Measurements from ENCODE around the gene MEFV. TPM values are rescaled to one million over a fixed set of nuclear protein-coding genes. Genes with fewer than 3 reads are reported as not detected.
A peak's percentile ranks its signal among the peaks of the same experiment; 100 is the strongest.

The MEFV gene
- total and polyA plus RNA-seq, 2 of the 13 experiments (the other 11 are each of a cell fraction or from before 2014, with no cell fraction given) = 0.22 TPM; not detected in 1

DNA sequence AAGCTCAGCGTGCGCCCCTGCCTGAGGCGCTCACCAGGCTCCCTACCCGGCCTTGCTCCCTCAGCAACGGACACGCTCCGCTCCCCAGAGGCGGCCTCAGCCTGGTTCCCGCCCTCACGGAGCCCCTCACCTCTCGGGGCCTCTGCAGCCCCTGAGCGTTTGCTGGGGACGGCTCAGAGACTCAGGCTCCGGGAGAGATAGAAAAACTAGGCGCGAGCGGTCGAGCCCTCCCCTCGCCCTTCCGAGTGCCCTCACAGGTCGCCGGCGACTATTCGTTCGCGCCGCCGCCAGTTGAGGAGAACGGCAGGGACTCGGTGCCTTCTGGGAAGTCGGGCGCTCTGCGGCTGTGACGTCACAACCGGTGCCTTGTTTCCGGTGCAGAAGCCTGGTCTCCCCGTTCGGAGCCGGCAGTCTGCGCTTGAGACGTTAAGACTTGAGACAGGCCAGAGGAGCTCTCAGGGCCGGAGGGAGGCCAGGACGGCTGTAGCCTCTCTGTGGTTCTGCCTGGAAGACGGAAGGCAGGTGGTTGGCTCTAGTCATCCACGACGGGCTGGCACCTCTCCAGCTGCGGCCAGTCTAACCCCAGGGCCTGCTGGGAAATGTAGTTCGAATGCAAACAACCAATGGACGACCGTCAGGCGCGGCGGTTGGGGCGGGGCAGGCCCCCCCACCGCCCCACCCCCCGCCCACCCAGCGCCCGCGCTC is 21.4 kb downstream of the MEFV start, which contains the start of gene ZNF200 (continued):
- TF ChIP-seq, protein P1, sequence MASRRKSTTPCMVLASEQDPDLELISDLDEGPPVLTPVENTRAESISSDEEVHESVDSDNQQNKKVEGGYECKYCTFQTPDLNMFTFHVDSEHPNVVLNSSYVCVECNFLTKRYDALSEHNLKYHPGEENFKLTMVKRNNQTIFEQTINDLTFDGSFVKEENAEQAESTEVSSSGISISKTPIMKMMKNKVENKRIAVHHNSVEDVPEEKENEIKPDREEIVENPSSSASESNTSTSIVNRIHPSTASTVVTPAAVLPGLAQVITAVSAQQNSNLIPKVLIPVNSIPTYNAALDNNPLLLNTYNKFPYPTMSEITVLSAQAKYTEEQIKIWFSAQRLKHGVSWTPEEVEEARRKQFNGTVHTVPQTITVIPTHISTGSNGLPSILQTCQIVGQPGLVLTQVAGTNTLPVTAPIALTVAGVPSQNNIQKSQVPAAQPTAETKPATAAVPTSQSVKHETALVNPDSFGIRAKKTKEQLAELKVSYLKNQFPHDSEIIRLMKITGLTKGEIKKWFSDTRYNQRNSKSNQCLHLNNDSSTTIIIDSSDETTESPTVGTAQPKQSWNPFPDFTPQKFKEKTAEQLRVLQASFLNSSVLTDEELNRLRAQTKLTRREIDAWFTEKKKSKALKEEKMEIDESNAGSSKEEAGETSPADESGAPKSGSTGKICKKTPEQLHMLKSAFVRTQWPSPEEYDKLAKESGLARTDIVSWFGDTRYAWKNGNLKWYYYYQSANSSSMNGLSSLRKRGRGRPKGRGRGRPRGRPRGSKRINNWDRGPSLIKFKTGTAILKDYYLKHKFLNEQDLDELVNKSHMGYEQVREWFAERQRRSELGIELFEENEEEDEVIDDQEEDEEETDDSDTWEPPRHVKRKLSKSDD (CRISPR knock-in tag; IDR thresholded peaks at IDR 0.05; ENCODE audit: low read depth) = no peak
- TF ChIP-seq, protein P2, sequence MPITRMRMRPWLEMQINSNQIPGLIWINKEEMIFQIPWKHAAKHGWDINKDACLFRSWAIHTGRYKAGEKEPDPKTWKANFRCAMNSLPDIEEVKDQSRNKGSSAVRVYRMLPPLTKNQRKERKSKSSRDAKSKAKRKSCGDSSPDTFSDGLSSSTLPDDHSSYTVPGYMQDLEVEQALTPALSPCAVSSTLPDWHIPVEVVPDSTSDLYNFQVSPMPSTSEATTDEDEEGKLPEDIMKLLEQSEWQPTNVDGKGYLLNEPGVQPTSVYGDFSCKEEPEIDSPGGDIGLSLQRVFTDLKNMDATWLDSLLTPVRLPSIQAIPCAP (CRISPR knock-in tag; IDR thresholded peaks at IDR 0.05; ENCODE audit: low read depth) = no peak
- peak; percentile 75 for TF ChIP-seq HNRNPLL (IDR thresholded peaks at IDR 0.05; ENCODE audit: low read depth, low read length, poor library complexity, severe bottlenecking)
- TF ChIP-seq, protein P3, sequence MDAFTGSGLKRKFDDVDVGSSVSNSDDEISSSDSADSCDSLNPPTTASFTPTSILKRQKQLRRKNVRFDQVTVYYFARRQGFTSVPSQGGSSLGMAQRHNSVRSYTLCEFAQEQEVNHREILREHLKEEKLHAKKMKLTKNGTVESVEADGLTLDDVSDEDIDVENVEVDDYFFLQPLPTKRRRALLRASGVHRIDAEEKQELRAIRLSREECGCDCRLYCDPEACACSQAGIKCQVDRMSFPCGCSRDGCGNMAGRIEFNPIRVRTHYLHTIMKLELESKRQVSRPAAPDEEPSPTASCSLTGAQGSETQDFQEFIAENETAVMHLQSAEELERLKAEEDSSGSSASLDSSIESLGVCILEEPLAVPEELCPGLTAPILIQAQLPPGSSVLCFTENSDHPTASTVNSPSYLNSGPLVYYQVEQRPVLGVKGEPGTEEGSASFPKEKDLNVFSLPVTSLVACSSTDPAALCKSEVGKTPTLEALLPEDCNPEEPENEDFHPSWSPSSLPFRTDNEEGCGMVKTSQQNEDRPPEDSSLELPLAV (CRISPR knock-in tag; conservative IDR thresholded peaks at IDR 0.05; ENCODE audit: low read depth) = no peak
- TF ChIP-seq TSC22D2 (CRISPR knock-in tag; IDR thresholded peaks at IDR 0.05; ENCODE audit: borderline replicate concordance) = peak; percentile 64; the same call in 1 of the 2 replicates
- TF ChIP-seq, protein P4, sequence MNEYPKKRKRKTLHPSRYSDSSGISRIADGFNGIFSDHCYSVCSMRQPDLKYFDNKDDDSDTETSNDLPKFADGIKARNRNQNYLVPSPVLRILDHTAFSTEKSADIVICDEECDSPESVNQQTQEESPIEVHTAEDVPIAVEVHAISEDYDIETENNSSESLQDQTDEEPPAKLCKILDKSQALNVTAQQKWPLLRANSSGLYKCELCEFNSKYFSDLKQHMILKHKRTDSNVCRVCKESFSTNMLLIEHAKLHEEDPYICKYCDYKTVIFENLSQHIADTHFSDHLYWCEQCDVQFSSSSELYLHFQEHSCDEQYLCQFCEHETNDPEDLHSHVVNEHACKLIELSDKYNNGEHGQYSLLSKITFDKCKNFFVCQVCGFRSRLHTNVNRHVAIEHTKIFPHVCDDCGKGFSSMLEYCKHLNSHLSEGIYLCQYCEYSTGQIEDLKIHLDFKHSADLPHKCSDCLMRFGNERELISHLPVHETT (CRISPR knock-in tag; conservative IDR thresholded peaks at IDR 0.05) = 0 out of 2 replicates have a peak, but pooled peaks have one; percentile 39
- TF ChIP-seq THAP11 (CRISPR knock-in tag; IDR thresholded peaks at IDR 0.05) = peak; percentile 97
- TF ChIP-seq ZNF343 (CRISPR knock-in tag; IDR thresholded peaks at IDR 0.05) = peak; percentile 58; the same call in 1 of the 2 replicates
- TF ChIP-seq ZNF331 (CRISPR knock-in tag; IDR thresholded peaks at IDR 0.05) = 0 out of 2 replicates have a peak, but pooled peaks have one; percentile 20
- TF ChIP-seq ZNF547 (CRISPR knock-in tag; IDR thresholded peaks at IDR 0.05) = peak; percentile 50; the same call in 1 of the 2 replicates
- TF ChIP-seq ZNF83 (CRISPR knock-in tag; IDR thresholded peaks at IDR 0.05; ENCODE audit: borderline replicate concordance) = peak; percentile 91; the same call in 1 of the 2 replicates
- no peak for TF ChIP-seq ZBTB7B (CRISPR knock-in tag; IDR thresholded peaks at IDR 0.05)
- TF ChIP-seq TP53 (CRISPR knock-in tag; conservative IDR thresholded peaks at IDR 0.05) = peak; percentile 64
- TF ChIP-seq HHEX (CRISPR knock-in tag; IDR thresholded peaks at IDR 0.05) = no peak
- TF ChIP-seq IKZF4 (CRISPR knock-in tag; IDR thresholded peaks at IDR 0.05; ENCODE audit: borderline replicate concordance, low read depth, not compliant biosample characterization) = peak; percentile 52
- no peak; the same call in 1 of the 2 replicates for TF ChIP-seq NCOA2 (CRISPR knock-in tag; IDR thresholded peaks at IDR 0.05)
- 0 out of 2 replicates have a peak, but pooled peaks have one; percentile 28 for TF ChIP-seq RARA (CRISPR knock-in tag; IDR thresholded peaks at IDR 0.05)
- TF ChIP-seq HCFC1 (IDR thresholded peaks at IDR 0.05; ENCODE audit: low read depth, low read length) = peak; percentile 79
- no peak for TF ChIP-seq KAT2B (IDR thresholded peaks at IDR 0.05; ENCODE audit: borderline replicate concordance, low read depth, low read length)
- TF ChIP-seq POGZ (CRISPR knock-in tag; IDR thresholded peaks at IDR 0.05) = 0 out of 2 replicates have a peak, but pooled peaks have one; percentile 28
- TF ChIP-seq, protein P5, sequence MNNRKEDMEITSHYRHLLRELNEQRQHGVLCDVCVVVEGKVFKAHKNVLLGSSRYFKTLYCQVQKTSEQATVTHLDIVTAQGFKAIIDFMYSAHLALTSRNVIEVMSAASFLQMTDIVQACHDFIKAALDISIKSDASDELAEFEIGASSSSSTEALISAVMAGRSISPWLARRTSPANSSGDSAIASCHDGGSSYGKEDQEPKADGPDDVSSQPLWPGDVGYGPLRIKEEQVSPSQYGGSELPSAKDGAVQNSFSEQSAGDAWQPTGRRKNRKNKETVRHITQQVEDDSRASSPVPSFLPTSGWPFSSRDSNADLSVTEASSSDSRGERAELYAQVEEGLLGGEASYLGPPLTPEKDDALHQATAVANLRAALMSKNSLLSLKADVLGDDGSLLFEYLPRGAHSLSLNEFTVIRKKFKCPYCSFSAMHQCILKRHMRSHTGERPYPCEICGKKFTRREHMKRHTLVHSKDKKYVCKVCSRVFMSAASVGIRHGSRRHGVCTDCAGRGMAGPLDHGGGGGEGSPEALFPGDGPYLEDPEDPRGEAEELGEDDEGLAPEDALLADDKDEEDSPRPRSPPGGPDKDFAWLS (CRISPR knock-in tag; IDR thresholded peaks at IDR 0.05; ENCODE audit: borderline replicate concordance) = no peak
